DOHH2 (cell line): ENCODE measurements around the gene GBP4.

Experiments used
- H3F3A ChIP-seq: fragments of 200-600 bp; sonication (generic), shearing (Covaris generic); 2 replicates; pipeline ENCODE4 v1.6.0; 2016; ENCODE audit warnings: antibody characterized with exemption, mild to moderate bottlenecking; ENCODE audit not compliant: control insufficient read depth, insufficient read depth
- H3K27ac ChIP-seq: fragments of 200-600 bp; sonication (generic); 2 replicates; pipeline ENCODE4 v1.5.1; 2014; ENCODE audit warnings: low read depth, mild to moderate bottlenecking, low read length, moderate library complexity
- H3K27me3 ChIP-seq: fragments of 200-600 bp; sonication (generic); 2 replicates; pipeline ENCODE4 v1.6.1; 2014; ENCODE audit warnings: mild to moderate bottlenecking, low read length, mixed read lengths; ENCODE audit not compliant: control insufficient read depth
- H3K36me3 ChIP-seq: fragments of 200-600 bp; sonication (generic); 2 replicates; pipeline ENCODE4 v1.6.1; 2014; ENCODE audit warnings: mild to moderate bottlenecking, low read length, moderate library complexity, mixed read lengths; ENCODE audit not compliant: control insufficient read depth
- H3K4me1 ChIP-seq: fragments of 200-600 bp; sonication (generic); 2 replicates; pipeline ENCODE4 v1.6.1; 2014; ENCODE audit warnings: mild to moderate bottlenecking, low read length, mixed read lengths; ENCODE audit not compliant: control insufficient read depth
- H3K4me2 ChIP-seq: fragments of 200-600 bp; sonication (generic); 2 replicates; pipeline ENCODE4 v1.6.0; 2014; ENCODE audit warnings: mild to moderate bottlenecking, low read length, moderate library complexity
- H3K4me3 ChIP-seq: fragments of 200-600 bp; sonication (generic); 2 replicates; pipeline ENCODE4 v1.5.1; 2014; ENCODE audit warnings: mild to moderate bottlenecking, low read length, mixed read lengths
- H3K79me2 ChIP-seq: fragments of 200-600 bp; sonication (generic); 2 replicates; pipeline ENCODE4 v1.6.1; 2014; ENCODE audit warnings: mild to moderate bottlenecking, low read length, mixed read lengths; ENCODE audit not compliant: control insufficient read depth
- H3K9me2 ChIP-seq: fragments of 200-600 bp; sonication (generic); replicated peaks from 2 replicates; pipeline ENCODE4 v1.6.1; 2014; ENCODE audit warnings: mild to moderate bottlenecking, low read length, mixed read lengths; ENCODE audit not compliant: control insufficient read depth
- H3K9me3 ChIP-seq: fragments of 200-600 bp; sonication (generic); 2 replicates; pipeline ENCODE4 v1.6.1; 2014; ENCODE audit warnings: antibody characterized with exemption, low read length, mixed read lengths; ENCODE audit not compliant: control insufficient read depth, insufficient read depth
- H4K20me1 ChIP-seq: fragments of 200-600 bp; sonication (generic); 2 replicates; pipeline ENCODE4 v1.6.0; 2014; ENCODE audit warnings: low read depth, mild to moderate bottlenecking, antibody characterized with exemption, low read length, moderate library complexity; ENCODE audit not compliant: control insufficient read depth, insufficient read depth
- CTCF ChIP-seq: fragments of 200-600 bp; sonication (generic); IDR thresholded peaks from one replicate; pipeline ENCODE4 v1.5.1; 2014; ENCODE audit warnings: antibody characterized with exemption, mild to moderate bottlenecking, low read depth, low read length; ENCODE audit not compliant: poor library complexity, severe bottlenecking
- EZH2phosphoT487 ChIP-seq: fragments of 200-600 bp; sonication (generic); IDR thresholded peaks from 2 replicates; pipeline ENCODE4 v1.6.1; 2017; ENCODE audit warnings: borderline replicate concordance, mild to moderate bottlenecking, antibody characterized with exemption, low read length, moderate library complexity, mixed read lengths

The GBP4 gene

GRCh38 chr1:89203166-89203565 lies 4.4 kb upstream of the GBP4 start:
- TF ChIP-seq EZH2phosphoT487 (no peak), CTCF (no peak)
- H3K79me2 ChIP-seq = no peaks in the 10 kb centered on the region
- H3K36me3 ChIP-seq = no peaks in the 10 kb centered on the region
- H3K27me3 ChIP-seq = peaks cover 15% of the 10 kb centered on the region
- H3K4me1 ChIP-seq = no peaks in the 10 kb centered on the region
- no peak overlapping the region for H3K4me3 ChIP-seq
- no peaks in the 10 kb centered on the region for H3F3A ChIP-seq
- no peak overlapping the region for H3K27ac ChIP-seq
- H4K20me1 ChIP-seq = no peaks in the 10 kb centered on the region
- peaks cover 6% of the 10 kb centered on the region for H3K9me3 ChIP-seq
- H3K9me2 ChIP-seq = no peaks in the 10 kb centered on the region
- no peak overlapping the region for H3K4me2 ChIP-seq

- Histone ChIP-seq H3K4me2 (no peak overlapping the region), H3K36me3 (no peaks in the 10 kb centered on the region), H3F3A (no peaks in the 10 kb centered on the region), H3K9me3 (peaks cover 6% of the 10 kb centered on the region), H3K4me3 (no peak overlapping the region), H4K20me1 (no peaks in the 10 kb centered on the region), H3K9me2 (no peaks in the 10 kb centered on the region), H3K4me1 (no peaks in the 10 kb centered on the region), H3K79me2 (no peaks in the 10 kb centered on the region), H3K27me3 (peaks cover 29% of the 10 kb centered on the region), H3K27ac (no peak overlapping the region)
- TF ChIP-seq CTCF = no peak
- no peak for TF ChIP-seq EZH2phosphoT487
Observed at GRCh38 chr1:89201106-89201794, 2.5 kb upstream of the GBP4 start.

DNA sequence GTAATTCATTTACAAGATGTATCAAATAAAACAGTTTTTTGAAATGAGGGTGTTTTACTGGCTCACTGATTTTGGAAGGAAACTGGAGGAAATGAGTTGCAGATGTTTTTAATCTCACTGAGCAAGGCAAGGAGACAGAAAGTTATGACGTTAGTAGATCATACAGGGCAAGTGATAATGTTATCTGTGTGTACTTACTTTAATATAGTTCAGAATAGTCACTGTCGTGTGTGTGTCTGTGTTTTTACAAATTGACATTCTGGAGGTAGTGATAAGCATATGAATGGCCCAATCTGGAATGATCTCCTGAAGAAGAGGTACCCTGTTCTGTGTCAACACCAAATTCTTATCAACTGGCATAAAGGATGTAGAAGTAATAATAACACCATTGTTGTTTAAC lies 1.9 kb upstream of the GBP4 start:
- Histone ChIP-seq H3K4me2 (no peak overlapping the region), H3K79me2 (no peaks in the 10 kb centered on the region), H3K9me3 (peaks cover 6% of the 10 kb centered on the region), H3F3A (no peaks in the 10 kb centered on the region), H3K27me3 (peaks cover 29% of the 10 kb centered on the region), H3K27ac (no peak overlapping the region), H3K4me3 (no peak overlapping the region), H4K20me1 (no peaks in the 10 kb centered on the region), H3K36me3 (no peaks in the 10 kb centered on the region), H3K9me2 (no peaks in the 10 kb centered on the region), H3K4me1 (no peaks in the 10 kb centered on the region)
- TF ChIP-seq EZH2phosphoT487 = no peak

GRCh38 chr1:89199525-89200031 lies 836 bp upstream of the GBP4 start:
- H3K27ac ChIP-seq = no peak overlapping the region
- H3K9me3 ChIP-seq = no peaks in the 10 kb centered on the region; the same call in none of the 2 replicates
- no peaks in the 10 kb centered on the region for H3K79me2 ChIP-seq
- peaks cover 29% of the 10 kb centered on the region for H3K27me3 ChIP-seq
- H3K4me1 ChIP-seq = no peaks in the 10 kb centered on the region
- H3K4me3 ChIP-seq = no peak overlapping the region
- H3F3A ChIP-seq = no peaks in the 10 kb centered on the region
- no peak overlapping the region for H3K4me2 ChIP-seq
- H3K36me3 ChIP-seq = no peaks in the 10 kb centered on the region
- H3K9me2 ChIP-seq = no peaks in the 10 kb centered on the region
- TF ChIP-seq CTCF = no peak
- no peak for TF ChIP-seq EZH2phosphoT487
- H4K20me1 ChIP-seq = no peaks in the 10 kb centered on the region
